DOHH2 (cell line): ENCODE data around the gene METTL18.

Experiments used
- EZH2phosphoT487 ChIP-seq: fragments of 200-600 bp; sonication (generic); IDR thresholded peaks from 2 replicates; pipeline ENCODE4 v1.6.1; 2017; ENCODE audit warnings: borderline replicate concordance, mild to moderate bottlenecking, antibody characterized with exemption, low read length, moderate library complexity, mixed read lengths
- TF ChIP-seq, protein P1 (sequence below): fragments of 200-600 bp; sonication (generic); IDR thresholded peaks from one replicate; pipeline ENCODE4 v1.5.1; 2014; ENCODE audit warnings: antibody characterized with exemption, mild to moderate bottlenecking, low read depth, low read length; ENCODE audit not compliant: poor library complexity, severe bottlenecking

GRCh38 chr1:169759038-169759437 lies 35.7 kb downstream of the METTL18 start:
- TF ChIP-seq, protein P1, sequence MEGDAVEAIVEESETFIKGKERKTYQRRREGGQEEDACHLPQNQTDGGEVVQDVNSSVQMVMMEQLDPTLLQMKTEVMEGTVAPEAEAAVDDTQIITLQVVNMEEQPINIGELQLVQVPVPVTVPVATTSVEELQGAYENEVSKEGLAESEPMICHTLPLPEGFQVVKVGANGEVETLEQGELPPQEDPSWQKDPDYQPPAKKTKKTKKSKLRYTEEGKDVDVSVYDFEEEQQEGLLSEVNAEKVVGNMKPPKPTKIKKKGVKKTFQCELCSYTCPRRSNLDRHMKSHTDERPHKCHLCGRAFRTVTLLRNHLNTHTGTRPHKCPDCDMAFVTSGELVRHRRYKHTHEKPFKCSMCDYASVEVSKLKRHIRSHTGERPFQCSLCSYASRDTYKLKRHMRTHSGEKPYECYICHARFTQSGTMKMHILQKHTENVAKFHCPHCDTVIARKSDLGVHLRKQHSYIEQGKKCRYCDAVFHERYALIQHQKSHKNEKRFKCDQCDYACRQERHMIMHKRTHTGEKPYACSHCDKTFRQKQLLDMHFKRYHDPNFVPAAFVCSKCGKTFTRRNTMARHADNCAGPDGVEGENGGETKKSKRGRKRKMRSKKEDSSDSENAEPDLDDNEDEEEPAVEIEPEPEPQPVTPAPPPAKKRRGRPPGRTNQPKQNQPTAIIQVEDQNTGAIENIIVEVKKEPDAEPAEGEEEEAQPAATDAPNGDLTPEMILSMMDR = no peak
- TF ChIP-seq EZH2phosphoT487 = no peak
